TTC549 (cell line): Measurements from ENCODE around the gene SPON1.
"Not testable (repeated sequence)": the region's sequence is repeated elsewhere in the genome, so short reads cannot be mapped to it uniquely, and the experiment has no call there.

Experiments
- FAIRE-seq: peaks from 2 replicates; lab custom pipeline; 2012; peaks lifted over from hg19 to GRCh38; lab: Jason Lieb, UNC

SPON1 gene

GRCh38 chr11:14089690-14090462 is 127.4 kb downstream of the SPON1 start:
- FAIRE-seq, result no peak

GRCh38 chr11:14090631-14091030 is 128.1 kb downstream of the SPON1 start:
- FAIRE-seq, result not testable (repeated sequence)

- FAIRE-seq, result no peak
Observed at GRCh38 chr11:14093065-14093464, 130.5 kb downstream of the SPON1 start.

GRCh38 chr11:14094481-14095037 is 132.0 kb downstream of the SPON1 start:
- FAIRE-seq, result no peak

DNA sequence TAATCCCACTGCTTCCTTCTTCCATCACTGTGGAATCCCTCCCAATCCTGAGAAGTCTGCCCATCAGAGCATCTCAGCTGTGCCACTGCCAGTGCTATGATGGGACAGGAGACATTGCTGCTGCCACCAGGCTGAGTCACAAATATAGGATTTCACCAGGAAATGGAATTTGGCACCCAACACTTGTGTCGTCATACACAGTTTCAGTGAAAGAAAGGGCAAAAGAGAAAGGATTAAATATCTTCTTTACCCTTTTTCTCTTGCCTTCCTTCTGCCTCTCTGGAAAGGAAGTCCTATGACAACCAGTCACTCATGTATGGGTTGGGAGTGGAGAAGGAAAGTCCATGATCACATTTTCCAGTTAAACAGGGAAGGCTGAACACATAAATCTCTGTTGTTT is 133.4 kb downstream of the SPON1 start:
- FAIRE-seq, result no peak

DNA sequence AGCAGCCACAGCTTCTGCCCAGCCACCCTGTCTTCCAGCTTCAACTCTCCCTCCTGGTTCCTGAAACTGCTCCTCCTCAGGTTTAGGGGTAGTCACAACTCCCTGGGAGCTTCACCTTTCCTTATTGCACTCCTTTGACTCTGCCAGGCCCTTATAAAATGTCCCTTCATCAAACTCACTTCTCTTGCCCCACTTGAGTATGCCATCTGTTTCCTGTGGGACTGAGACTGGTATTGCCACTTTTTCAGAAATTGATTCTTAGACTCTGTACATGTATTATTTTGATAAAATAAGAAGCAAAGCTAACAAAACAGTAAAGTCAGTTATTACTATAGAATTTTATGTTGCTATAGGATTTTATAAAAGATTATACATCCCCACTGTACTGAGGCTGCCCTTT is 134.1 kb downstream of the SPON1 start:
- FAIRE-seq, result no peak

DNA sequence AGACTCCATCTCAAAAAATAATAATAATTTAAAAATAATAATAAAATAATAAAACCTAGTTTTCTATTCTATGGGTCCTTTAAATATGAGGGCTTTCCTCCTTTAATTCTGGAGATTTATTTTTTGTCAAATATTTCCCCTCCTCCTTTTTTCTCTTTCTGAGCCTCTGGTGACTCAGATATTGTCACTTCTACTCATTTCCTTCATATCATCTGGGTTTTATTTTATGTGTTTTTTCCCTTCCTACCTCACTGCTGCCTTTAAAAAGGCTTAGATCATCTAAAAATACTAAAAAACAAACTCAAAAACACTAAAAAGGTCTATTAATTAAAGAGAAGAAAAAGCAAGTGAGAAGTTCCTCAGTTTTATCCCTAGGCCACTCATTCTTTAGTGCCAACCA is 138.9 kb downstream of the SPON1 start:
- FAIRE-seq, result no peak

GRCh38 chr11:14102766-14103165 is 140.2 kb downstream of the SPON1 start:
- FAIRE-seq, result no peak

GRCh38 chr11:14105446-14105845 is 142.9 kb downstream of the SPON1 start:
- FAIRE-seq, result no peak

- no peak for FAIRE-seq
Observed at GRCh38 chr11:14106303-14107049, 144.0 kb downstream of the SPON1 start.

DNA sequence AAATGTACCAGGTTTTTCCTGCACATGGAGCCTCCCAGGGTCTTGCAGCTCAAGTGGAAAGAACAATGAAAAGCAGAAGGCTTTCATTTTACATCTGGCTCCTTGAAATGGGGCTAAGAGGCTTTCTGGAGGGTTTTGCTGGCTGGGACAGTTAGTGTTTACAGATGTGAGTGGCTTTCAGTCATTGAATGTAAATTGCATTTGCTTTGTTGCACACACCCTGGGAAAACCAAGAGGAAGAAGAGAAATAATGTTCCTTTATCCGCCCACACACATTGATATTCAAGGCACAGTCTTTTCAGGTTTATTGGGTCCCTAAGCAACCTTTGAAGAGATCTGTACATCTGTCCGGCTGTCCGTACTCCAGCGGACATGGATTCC is 144.5 kb downstream of the SPON1 start:
- no peak for FAIRE-seq

DNA sequence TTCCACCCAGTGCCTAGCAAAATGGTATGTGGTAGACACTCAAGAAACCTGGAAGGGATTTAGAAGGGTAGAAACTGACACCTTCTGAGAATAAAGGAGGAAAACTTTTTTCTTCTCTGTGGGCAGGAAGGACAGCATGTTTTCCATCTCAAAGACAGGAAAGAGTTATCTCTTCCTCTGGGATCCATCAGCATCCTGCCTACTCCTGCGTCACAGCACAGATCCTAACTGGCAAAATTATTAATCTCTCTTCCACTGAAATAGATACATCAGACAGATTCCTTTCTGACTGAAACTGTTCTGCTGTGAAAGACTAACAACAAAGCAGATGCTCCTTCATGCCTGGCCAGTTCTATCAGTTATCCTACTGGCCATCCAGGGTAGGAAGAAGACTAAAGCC is 147.2 kb downstream of the SPON1 start:
- FAIRE-seq, result no peak

DNA sequence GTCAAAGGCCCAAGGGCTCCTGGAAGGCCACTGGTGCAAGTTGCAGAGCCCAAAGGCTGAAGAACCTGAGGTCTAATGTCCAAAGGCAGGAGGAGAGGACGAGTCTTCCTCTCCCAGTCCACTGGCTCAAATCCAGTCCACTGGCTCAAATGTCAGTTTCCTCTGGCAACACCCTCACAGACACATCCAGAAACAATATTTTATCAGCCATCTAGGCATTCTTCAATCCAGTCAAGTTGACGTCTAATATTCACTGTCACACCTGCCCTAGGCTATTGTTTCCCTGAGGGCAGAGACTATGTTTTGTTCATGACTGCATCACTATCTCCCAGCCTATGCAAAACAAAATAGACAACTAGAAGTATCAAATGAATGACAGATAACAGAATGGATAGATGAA is 148.1 kb downstream of the SPON1 start:
- FAIRE-seq, result no peak

DNA sequence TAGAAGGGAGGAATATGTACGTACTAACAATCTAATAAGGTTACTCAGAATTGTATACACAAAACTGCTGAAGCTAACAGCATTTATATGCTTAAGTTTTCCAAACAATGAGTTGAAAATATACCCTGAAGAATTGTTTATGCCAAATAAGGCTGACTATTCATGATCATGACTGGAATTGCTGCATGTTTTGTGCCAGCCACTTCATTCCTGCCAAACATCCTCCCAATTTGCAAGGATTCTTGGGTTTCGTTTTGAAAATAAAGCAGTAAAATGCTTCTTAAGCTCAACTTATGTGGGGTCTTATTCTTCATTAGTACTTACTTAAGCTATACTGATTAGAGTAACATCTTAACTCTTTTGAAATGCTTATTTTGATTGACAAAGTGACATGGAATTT is 149.0 kb downstream of the SPON1 start:
- no peak for FAIRE-seq

DNA sequence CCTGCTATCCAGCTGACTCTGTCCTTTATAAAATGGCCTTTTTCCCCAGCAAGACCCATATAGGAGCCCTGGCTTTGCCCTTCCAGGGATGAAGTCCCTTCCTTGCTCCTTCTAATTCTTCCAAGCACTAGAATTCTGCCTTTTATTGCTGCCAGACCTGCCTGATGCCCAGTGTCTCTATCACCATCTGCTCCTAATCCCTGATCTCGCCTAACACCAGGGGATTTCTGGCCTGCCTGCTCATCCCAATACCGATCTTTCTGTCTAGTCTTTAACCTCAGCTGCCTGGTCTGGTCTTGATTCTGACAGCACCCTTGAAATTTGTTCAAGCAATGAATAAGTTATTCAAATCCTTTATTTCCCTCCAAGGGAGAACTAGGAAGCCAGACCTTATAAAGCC is 150.2 kb downstream of the SPON1 start:
- FAIRE-seq, result no peak

DNA sequence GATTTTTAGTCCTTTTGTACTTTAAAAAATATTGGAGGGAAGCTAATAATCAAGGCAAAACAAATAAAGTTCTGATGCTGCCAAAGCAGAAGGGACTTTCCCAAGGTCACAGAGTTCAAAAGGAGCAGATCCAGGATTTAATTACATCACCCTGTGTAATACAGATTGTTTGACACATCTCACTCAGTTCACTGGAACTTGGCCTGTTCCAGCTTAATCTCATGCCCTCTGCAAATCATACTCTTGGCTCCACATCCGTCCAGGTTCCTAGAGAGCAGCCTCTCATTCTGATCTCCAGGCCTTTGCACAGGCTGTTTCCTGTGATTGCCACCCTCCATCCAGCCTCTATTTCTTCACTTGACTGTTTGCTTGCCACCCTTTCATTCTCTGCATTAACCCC is 151.7 kb downstream of the SPON1 start:
- FAIRE-seq, result no peak

- FAIRE-seq, result no peak
Observed at GRCh38 chr11:14114786-14115185, 152.3 kb downstream of the SPON1 start.

- no peak for FAIRE-seq
Observed at GRCh38 chr11:14117632-14118031, 155.1 kb downstream of the SPON1 start.

- no peak for FAIRE-seq
Observed at GRCh38 chr11:14118072-14118471, 155.5 kb downstream of the SPON1 start.

DNA sequence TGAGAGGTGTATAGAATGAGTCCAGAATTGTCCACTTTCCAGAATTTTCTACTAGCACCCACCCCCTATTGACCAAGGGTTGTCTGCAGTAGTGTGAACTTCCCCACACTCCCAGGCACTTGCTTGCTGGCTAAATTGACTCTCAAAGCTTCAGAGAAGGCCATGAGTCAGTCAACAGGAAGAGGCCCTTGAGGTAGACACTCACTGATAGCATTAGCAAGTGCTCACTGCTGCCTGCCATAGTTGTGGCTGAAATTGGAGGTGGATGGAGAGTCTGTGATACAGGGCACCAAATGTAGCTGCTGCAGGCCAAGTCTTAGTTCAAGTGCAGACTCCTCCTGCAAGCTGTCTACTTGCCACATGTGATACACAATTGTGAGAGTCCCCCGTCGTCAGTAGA is 156.8 kb downstream of the SPON1 start:
- no peak for FAIRE-seq

DNA sequence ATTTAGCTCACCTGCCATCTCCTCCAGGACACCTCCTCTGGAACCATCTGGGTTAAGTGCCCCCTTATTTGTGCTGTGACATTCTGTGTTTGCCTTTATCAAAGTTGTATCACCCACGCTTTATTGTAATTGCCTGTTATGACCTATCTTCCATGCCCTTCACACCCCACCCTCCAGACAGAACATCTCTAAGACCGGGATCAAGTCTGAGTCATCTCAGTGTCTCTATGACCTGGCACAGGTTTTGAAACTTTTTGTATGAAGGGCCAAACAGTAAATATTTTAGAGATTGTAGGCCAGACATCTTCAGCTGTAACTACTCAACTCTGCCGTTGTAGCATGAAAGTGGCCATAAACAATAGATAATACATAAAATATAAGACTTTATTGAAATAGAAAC is 161.8 kb downstream of the SPON1 start:
- no peak for FAIRE-seq

DNA sequence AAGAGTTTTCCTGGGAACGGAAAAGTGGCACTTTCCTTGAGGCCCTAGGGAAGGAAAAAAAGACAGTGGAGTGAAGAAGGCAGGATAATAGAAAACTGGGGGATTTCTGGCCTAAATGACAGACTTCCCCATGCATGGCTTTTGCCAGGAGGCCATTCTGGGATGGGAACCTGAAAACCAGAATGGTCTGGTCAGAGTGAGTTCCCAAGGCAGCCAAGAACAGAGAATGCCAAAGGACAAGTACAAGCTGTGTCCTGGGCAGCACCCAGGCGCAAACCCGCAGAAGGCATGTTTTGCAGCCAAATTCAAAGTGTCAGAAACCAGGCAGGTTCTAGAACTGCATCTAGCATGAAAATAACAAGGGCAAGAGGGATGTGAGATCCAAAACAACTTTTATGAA is 162.4 kb downstream of the SPON1 start:
- FAIRE-seq, result no peak

DNA sequence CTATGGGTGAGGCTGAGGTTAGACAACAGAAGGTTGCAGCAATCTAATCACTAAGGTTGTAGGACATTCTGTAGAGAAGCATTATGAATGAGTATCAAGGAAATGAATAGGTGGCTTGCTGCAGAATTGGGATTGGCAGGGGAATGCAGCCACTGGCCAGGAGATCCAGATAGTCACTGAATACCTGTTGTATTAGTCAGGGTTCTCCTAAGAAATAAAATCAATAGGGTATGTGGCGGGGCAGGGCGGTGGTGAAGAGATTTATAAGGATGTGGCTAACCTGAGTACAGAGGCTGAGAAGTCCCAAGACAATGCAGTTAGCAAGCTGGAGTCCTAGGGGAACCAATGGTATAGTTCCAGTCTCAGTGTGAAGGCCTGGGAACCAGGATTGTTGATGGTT is 163.0 kb downstream of the SPON1 start:
- no peak for FAIRE-seq

DNA sequence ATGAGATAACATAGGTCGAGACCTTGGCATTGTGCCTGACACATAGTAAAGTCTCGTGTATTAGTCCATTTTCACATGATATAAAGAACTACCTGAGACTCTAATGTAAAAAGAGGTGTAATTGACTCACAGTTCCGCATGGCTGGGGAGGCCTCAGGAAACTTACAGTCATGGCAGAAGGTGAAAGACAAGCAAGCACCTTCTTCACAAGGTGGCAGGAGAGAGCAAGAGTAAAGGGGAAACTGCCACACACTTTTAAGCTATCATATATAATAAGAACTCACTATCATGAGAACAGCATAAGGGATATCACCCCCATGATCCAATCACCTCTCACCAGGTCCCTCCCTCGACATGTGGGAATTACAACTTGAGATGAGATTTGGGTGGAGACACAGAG is 165.2 kb downstream of the SPON1 start:
- no peak for FAIRE-seq
